HG02852 (cell line): ENCODE data around the gene CIRBP.

Source experiments
- ATAC-seq: cut with Tn5 transposase; IDR thresholded peaks from one replicate; pipeline ENCODE4 v1.9.1; 2021; ENCODE audit warnings: mild to moderate bottlenecking, moderate library complexity; ENCODE audit not compliant: unreplicated experiment

CIRBP gene

GRCh38 chr19:1230783-1231489 lies 38.2 kb upstream of the CIRBP start:
- no peak for ATAC-seq

- no peak for ATAC-seq
Observed at GRCh38 chr19:1231729-1232637, 37.1 kb upstream of the CIRBP start.

DNA sequence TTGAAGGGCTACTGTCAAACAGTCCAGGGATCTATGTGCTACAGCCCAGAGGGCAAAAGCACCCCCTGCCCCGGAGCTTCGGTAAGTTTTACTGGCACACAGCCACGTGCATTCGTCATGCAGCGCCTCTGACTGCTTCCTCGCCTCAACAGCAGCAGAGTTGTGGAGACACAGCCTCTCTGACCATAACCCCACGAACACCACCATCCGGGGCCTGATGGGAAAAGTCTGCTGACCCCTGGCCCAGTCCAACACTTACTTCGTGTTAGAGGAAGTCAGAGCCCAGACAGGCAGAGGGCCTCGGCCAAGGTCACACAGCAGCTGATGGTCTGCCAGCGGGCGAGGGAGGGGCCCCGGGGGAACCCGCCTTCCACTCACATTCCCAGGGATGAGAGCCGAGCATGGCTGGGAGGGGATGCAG lies 36.5 kb upstream of the CIRBP start:
- no peak for ATAC-seq

DNA sequence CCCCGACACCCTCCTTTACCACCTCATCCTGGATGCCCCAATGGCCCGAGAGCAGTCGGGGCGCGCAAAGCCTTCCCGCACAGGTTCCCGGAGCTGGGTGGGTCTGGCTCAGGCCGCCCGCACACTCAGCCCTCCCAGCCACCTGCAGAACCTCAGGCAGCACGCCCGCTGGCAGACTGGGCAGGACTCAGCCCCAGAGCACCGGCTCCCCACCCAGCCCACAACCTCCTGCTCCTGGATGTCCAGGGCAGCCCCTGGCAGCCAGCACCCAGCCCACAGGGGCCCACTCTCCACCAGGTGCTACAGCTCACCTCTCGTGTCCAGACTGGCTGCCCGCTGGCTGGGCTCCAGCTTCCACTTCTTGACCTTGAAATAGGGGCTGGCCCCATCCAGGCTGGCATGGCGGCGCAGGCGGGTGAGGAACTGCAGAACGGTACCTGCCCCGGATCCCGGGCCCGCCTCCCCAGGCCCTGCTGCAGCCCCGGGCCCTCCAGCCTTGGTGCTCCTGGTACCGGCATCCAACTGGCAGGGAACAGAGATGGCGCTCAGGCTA lies 35.9 kb upstream of the CIRBP start:
- no peak for ATAC-seq

DNA sequence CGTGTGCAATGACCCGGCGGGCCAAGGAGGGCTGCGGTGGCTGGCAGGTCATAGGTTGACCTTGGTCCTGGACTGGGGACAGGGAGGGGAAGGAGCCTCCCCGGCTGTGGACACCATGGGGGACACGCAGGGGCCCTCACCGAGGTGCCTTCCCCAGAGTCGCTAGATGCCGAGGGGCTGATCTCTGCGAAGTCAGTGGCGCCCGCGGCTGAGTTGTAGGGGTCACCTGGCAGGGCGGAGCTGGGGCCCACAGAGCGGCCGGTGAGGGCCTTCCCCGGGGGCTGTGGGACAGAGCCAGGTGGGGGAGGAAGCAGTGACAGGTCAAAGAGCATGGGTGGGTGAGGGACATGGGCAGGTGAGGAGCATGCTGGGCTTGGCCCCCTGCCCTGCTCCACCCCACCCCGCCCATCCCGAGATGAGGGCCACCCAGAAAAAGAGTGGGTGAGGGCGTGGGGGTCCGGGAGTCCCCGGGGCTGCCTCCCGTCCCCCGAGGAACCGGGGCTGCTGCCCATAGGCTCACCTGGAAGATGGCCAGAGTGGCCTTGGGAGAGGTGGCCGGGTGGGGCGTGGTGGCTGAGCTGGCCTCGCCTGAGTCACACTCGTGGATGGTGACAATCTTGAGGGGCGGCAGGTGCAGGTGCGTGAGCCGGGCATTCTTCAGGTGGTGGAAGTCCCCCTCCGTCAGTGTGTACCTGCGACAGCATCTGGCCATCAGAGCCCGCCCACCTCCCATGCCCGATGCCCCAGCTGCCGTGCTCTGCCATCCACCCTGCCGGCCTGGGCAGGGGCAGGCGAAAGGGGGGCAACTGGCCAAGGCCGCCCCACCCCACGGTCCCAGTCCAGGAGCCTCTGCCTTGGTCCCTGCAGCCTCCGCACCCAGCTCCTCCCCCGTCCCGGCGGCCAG lies 34.8 kb upstream of the CIRBP start:
- no peak for ATAC-seq

GRCh38 chr19:1234955-1235380 lies 34.2 kb upstream of the CIRBP start:
- no peak for ATAC-seq

- ATAC-seq: no peak
Observed at GRCh38 chr19:1235625-1236538, 33.2 kb upstream of the CIRBP start.

DNA sequence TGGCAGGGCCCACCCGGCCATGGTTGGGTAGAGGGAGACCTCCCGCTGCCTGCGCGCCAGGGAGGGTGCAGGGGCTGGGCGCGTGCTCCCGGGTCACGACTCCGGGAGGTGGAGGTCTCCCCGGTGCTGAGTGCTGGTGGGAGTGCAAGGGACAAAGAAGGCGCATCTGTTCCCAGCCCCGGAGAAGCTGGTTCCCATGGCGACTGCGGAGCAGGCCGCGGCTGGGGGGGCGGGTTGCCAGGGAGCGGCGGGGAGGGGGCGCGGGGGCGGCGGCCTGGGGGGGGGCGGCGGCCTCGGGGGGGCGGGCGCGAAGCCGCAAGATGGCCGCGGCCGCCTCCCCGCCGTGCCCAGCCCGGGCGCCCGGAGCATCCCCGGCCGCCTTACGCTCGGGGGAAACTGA lies 32.6 kb upstream of the CIRBP start:
- ATAC-seq: no peak

DNA sequence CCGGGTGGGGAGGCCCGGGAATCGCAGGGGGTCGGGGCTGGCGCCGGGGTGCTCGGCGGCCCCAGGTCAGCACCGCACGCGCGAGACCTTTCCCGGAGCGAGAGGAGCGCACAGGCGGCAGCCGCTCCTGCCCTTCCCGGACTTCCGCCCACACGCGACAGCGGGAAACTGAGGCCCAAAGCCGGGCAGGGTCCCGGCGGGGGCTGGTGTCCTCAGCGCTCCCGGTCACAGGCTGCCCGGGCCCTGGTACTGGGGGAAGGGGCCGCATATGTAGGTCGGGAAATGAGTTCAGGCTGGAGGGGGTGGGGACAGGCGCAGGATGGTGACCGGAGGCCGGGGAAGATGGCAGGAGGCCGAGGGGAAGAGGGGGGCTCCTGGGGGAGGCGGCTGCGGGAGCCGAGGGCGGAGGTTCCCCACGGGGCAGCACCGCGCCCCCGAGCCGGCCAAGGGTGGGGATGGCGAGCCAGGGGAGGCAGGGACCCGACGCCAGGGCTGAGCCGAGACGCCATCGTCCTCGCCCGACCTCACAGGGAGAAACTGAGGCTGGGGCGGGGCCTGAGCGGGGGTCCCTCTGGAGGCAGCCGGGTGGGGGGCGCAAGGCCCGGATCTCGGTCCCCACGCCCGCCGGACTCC lies 32.0 kb upstream of the CIRBP start:
- ATAC-seq: no peak

DNA sequence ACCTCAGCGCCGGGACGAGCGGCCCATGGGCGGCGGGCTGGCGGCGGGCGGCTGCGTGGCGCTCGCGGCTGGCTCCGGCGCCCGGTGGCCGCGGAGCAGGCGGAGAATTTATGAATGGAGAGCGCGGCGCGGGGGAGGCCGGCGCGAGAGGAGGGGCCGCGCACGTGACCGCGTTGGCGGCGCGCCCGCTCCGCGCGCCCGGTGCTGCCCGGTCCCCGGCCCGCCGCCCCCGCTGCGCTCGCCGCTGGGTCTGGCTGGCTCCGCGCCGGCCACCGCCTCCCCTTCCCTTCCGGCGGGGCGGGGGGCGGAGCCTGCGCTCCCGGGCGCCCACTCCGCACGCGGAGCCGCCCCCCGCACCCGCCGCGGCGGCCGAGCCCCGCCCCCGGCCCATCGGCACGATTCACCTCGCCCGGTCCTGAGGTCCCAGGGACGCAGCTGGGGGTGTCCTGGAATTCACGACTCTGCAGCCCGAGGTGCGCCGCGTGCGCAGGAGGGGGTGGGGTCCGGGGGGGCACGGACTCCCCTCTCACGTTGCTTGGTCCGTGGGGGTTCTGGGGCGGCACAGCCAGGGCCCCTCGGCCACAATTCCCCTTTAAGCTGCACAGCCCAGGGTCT lies 31.3 kb upstream of the CIRBP start, which contains the start of gene CBARP:
Gene CBARP (minus strand): TSS at position 252 of the 615 bp plus-strand sequence. CDS start 1,905 bp downstream, outside the sequence.
- no peak for ATAC-seq

DNA sequence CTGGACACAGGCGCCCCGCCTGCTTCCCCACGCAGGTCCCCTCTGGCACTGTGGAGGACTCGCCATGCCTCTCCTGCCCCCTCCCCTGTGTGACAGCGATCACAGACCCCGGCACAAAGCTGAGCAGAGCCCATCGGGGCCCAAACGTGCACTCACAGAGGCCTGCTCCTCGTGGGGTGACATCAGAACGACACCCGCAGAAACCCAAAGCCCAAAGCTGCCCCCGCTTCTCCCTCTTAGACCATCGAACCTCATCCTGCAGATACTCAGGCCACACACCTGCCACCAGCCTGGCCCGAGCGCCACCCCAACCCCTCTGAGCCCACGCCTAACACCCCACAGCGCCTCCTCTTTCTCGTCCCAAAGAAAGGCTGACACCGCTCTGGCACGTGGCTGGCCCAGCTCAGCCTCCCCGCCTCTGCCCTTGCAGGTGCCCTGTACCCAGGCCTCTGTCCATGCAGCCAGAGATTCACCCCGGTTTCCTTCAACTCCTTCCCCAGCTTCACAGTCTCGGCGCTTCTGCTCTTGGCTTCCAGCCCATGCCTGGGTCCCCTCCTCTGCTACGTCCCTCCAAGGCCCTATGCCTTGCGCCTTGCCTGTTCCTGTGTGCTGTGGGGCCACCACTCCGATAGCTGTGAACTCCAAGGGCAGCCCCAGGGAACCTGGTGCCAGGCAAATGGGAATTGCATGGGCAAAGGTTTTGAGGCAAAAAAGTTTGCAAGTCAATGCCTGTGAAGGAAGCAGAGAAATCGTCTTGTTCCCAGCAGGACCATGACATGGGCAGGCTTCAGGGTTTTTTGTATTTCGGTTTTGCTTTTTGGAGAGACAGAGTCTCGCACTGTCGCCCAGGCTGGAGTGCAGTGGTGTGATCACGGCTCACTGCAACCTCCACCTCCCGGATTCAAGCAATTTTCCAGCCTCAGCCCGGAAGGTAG lies 30.5 kb upstream of the CIRBP start:
- no peak for ATAC-seq

DNA sequence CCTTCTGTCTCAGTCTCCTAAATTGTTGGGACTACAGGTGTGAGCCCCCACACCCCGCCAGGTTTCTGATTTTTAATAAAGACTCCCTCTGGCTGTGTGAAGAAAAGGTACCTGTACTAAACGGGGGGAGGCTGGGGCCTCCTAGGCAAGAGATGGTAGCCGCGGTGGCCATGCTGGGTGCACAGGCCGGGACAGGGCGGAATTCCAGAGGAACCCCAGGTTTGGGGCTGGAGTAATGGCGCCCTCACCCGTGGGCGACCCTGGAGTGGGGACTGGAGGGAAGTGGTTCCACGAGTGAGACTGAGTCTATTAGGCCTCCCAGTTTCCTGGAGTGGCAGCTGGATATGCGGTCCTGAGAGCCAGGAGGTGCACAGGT lies 29.7 kb upstream of the CIRBP start:
- no peak for ATAC-seq

DNA sequence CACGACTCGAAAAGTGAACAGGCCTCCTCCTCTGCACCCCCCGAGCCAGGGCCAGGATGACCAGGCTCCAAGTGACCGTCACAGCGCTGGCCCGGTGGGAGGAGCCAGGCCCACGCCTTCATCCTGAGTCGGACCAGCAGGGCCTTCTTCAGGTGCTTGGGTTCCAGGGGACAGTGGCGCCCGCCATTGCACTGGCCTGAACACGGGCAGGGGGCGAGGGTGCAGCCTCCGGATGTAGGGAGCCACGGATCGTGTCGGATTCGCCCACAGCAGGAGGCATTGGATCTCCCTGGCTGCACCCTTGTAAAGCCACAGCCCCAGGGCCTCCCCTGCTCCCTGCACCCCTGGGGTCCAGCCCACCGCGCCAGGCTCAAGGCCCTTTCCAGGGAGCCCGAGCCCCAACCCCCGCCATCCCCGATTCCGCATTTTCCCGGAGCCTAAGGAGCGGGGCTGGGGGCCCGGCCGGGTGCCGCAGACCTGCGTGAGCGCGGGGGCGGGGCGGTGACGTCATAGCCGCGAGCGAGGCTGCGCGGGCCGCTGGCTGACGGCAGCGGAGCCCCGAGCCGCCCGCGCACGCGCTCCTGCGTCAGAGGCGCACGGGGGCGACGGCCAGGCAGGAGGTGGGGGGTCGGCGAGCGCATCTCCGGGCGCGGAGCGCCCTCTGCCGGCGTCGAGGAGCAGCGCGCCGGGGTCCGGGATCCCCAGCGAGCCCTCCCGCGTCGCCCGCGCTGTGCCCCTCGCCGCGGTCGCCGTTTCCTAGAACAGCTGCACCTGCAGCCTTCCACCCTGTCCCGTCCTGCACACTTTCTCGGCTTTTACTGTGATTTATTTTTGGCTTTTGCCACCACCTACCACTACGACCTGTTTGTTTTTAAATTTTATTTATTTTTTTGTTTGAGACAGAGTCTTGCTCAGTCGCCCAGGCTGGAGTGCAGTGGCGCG lies 29.1 kb upstream of the CIRBP start:
- ATAC-seq: peak; percentile 37

GRCh38 chr19:1240925-1241324 lies 28.2 kb upstream of the CIRBP start:
- ATAC-seq: no peak

DNA sequence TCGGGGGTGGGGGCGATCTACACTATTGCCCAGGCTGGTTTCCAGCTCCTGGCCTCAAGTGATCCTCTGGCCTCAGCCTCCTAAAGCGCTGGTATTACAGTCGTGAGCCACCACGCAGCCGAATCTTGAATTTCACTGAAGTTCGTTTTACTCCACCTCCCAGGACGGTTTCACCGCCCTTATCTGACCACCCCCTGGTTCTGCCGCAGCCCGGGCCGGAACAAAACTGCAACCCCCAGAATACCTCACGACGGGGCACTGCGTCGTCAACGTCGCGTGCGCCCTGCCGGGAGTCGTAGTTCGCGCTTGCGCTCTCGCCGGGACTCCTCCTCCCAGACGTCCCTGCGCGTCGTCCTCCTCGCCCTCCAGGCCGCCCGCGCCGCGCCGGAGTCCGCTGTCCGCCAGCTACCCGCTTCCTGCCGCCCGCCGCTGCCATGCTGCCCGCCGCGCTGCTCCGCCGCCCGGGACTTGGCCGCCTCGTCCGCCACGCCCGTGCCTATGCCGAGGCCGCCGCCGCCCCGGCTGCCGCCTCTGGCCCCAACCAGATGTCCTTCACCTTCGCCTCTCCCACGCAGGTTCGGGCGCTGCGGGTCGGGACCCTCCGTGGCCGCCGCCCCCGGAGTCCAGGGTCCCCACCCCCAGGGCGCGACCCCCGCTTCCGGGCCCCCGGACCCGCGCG lies 27.6 kb upstream of the CIRBP start, which contains the start of gene ATP5F1D:
Gene ATP5F1D (plus strand): TSS at position 335 of the 679 bp plus-strand sequence. CDS start 100 bp downstream, at position 435.
- peak; percentile 52 for ATAC-seq
